Measurements from ENCODE around the gene BTF3L4. TPM values are rescaled to one million over a fixed set of nuclear protein-coding genes. Genes with fewer than 3 reads are reported as not detected.

The BTF3L4 gene
- total and polyA plus RNA-seq, 2 donors (not counting 1 experiment from before 2014, with no cell fraction given): 55.5 to 73.3 TPM

- Histone ChIP-seq H3K4me2 (ENCODE audit: extremely low read depth, insufficient read depth, low read length) (peak overlapping the region; percentile 63), H3K4me3 (replicated peaks in 1 of 4; ENCODE audit: control extremely low read depth in 1 of 4, insufficient read depth in 1 of 4, low read depth in 3 of 4, low read length in 4 of 4) (peak overlapping the region in 1 of 4 experiments; percentile 3)
Observed at GRCh38 chr1:52059321-52059720, 3.2 kb downstream of the BTF3L4 start.

GRCh38 chr1:52059888-52060287 is 3.8 kb downstream of the BTF3L4 start:
- Histone ChIP-seq H3K4me2 (ENCODE audit: extremely low read depth, insufficient read depth, low read length) (peak overlapping the region; percentile 63), H3K27ac (ENCODE audit: insufficient read depth, low read length) (no peak overlapping the region)

More at GRCh38 chr1:52059321-52059720, 3.2 kb downstream of the BTF3L4 start:
- TF ChIP-seq CTCF (conservative IDR thresholded peaks at IDR 0.05 in 1 of 2, IDR thresholded peaks at IDR 0.05 in 1 of 2; ENCODE audit: low read depth in 1 of 2, low read length in 2 of 2) (no peak), EZH2 (IDR thresholded peaks at IDR 0.05; ENCODE audit: low read length, missing control alignments) (no peak)
- no peak overlapping the region for H3K27ac ChIP-seq (ENCODE audit: insufficient read depth, low read length)
- no peak overlapping the region for H3K9ac ChIP-seq (ENCODE audit: insufficient read depth, low read length)
- peaks cover 52% of the 10 kb centered on the region for H3K79me2 ChIP-seq (ENCODE audit: control insufficient read depth, insufficient read depth, low read length)
- peak; percentile 53 to 57 for DNase-seq (ENCODE audit: low read depth in 2 of 2)
- peaks cover 9% of the 10 kb centered on the region for H3K36me3 ChIP-seq (ENCODE audit: control insufficient read depth, insufficient read depth, low read length)
- H2AFZ ChIP-seq (ENCODE audit: low read length): no peak overlapping the region
- H3K27me3 ChIP-seq (ENCODE audit: control insufficient read depth, insufficient read depth, low read length): no peaks in the 10 kb centered on the region
- H4K20me1 ChIP-seq (ENCODE audit: control insufficient read depth, extremely low read depth, insufficient read depth, low read length): no peaks in the 10 kb centered on the region
- H3K4me1 ChIP-seq (ENCODE audit: control insufficient read depth, extremely low read depth, insufficient read depth, low read length): peaks cover 6% of the 10 kb centered on the region
- no peaks in the 10 kb centered on the region for H3K9me3 ChIP-seq (ENCODE audit: control insufficient read depth, insufficient read depth, low read depth, low read length)

GRCh38 chr1:52060822-52061221 is 4.7 kb downstream of the BTF3L4 start:
- no peak overlapping the region for H3K4me2 ChIP-seq (ENCODE audit: extremely low read depth, insufficient read depth, low read length)
- H3K9ac ChIP-seq (ENCODE audit: insufficient read depth, low read length): no peak overlapping the region
- H4K20me1 ChIP-seq (ENCODE audit: control insufficient read depth, extremely low read depth, insufficient read depth, low read length): no peaks in the 10 kb centered on the region
- H3K27ac ChIP-seq (ENCODE audit: insufficient read depth, low read length): no peak overlapping the region
- TF ChIP-seq EZH2 (IDR thresholded peaks at IDR 0.05; ENCODE audit: low read length, missing control alignments) (no peak), CTCF (conservative IDR thresholded peaks at IDR 0.05 in 1 of 2, IDR thresholded peaks at IDR 0.05 in 1 of 2; ENCODE audit: low read depth in 1 of 2, low read length in 2 of 2) (no peak)
- peaks cover 46% of the 10 kb centered on the region for H3K79me2 ChIP-seq (ENCODE audit: control insufficient read depth, insufficient read depth, low read length)
- H3K36me3 ChIP-seq (ENCODE audit: control insufficient read depth, insufficient read depth, low read length): peaks cover 9% of the 10 kb centered on the region
- H3K27me3 ChIP-seq (ENCODE audit: control insufficient read depth, insufficient read depth, low read length): no peaks in the 10 kb centered on the region
- H3K9me3 ChIP-seq (ENCODE audit: control insufficient read depth, insufficient read depth, low read depth, low read length): no peaks in the 10 kb centered on the region
- no peak overlapping the region for H2AFZ ChIP-seq (ENCODE audit: low read length)
- DNase-seq (ENCODE audit: low read depth in 2 of 2): no peak
- no peak overlapping the region for H3K4me3 ChIP-seq (replicated peaks in 1 of 4; ENCODE audit: control extremely low read depth in 1 of 4, insufficient read depth in 1 of 4, low read depth in 3 of 4, low read length in 4 of 4)
- H3K4me1 ChIP-seq (ENCODE audit: control insufficient read depth, extremely low read depth, insufficient read depth, low read length): peaks cover 6% of the 10 kb centered on the region

More at GRCh38 chr1:52059888-52060287, 3.8 kb downstream of the BTF3L4 start:
- DNase-seq (ENCODE audit: low read depth in 2 of 2): no peak
- H3K9ac ChIP-seq (ENCODE audit: insufficient read depth, low read length): no peak overlapping the region
- H3K79me2 ChIP-seq (ENCODE audit: control insufficient read depth, insufficient read depth, low read length): peaks cover 47% of the 10 kb centered on the region
- no peaks in the 10 kb centered on the region for H3K27me3 ChIP-seq (ENCODE audit: control insufficient read depth, insufficient read depth, low read length)
- H2AFZ ChIP-seq (ENCODE audit: low read length): no peak overlapping the region
- no peaks in the 10 kb centered on the region for H3K9me3 ChIP-seq (ENCODE audit: control insufficient read depth, insufficient read depth, low read depth, low read length)
- H4K20me1 ChIP-seq (ENCODE audit: control insufficient read depth, extremely low read depth, insufficient read depth, low read length): no peaks in the 10 kb centered on the region
- H3K4me3 ChIP-seq (replicated peaks in 1 of 4; ENCODE audit: control extremely low read depth in 1 of 4, insufficient read depth in 1 of 4, low read depth in 3 of 4, low read length in 4 of 4): no peak overlapping the region
- peaks cover 6% of the 10 kb centered on the region for H3K4me1 ChIP-seq (ENCODE audit: control insufficient read depth, extremely low read depth, insufficient read depth, low read length)
- peaks cover 9% of the 10 kb centered on the region for H3K36me3 ChIP-seq (ENCODE audit: control insufficient read depth, insufficient read depth, low read length)
- TF ChIP-seq EZH2 (IDR thresholded peaks at IDR 0.05; ENCODE audit: low read length, missing control alignments) (no peak), CTCF (conservative IDR thresholded peaks at IDR 0.05 in 1 of 2, IDR thresholded peaks at IDR 0.05 in 1 of 2; ENCODE audit: low read depth in 1 of 2, low read length in 2 of 2) (no peak)
